ENCODE measurements around the gene DPP6.

- TF ChIP-seq EP300 (IDR thresholded peaks at IDR 0.05; ENCODE audit: low read length), result no peak
- TF ChIP-seq GATAD2A (IDR thresholded peaks at IDR 0.05), result no peak
- TF ChIP-seq JUND (IDR thresholded peaks at IDR 0.05; ENCODE audit: borderline replicate concordance, low read depth, low read length), result no peak
- no peak for TF ChIP-seq JUND (tag; IDR thresholded peaks at IDR 0.05; ENCODE audit: borderline replicate concordance, low read depth, low read length)
- no peak for TF ChIP-seq FOXJ3 (CRISPR knock-in tag; IDR thresholded peaks at IDR 0.05)
- TF ChIP-seq MEF2A (IDR thresholded peaks at IDR 0.05; ENCODE audit: control insufficient read depth, low read depth, low read length), result no peak
- TF ChIP-seq POLR2AphosphoS5 (IDR thresholded peaks at IDR 0.05; ENCODE audit: control insufficient read depth, insufficient read depth, low read depth, low read length), result no peak
- no peak for TF ChIP-seq CTBP1 (IDR thresholded peaks at IDR 0.05; ENCODE audit: borderline replicate concordance)
- no peak for TF ChIP-seq GABPA (tag; conservative IDR thresholded peaks at IDR 0.05; ENCODE audit: low read depth)
- TF ChIP-seq, protein P1, sequence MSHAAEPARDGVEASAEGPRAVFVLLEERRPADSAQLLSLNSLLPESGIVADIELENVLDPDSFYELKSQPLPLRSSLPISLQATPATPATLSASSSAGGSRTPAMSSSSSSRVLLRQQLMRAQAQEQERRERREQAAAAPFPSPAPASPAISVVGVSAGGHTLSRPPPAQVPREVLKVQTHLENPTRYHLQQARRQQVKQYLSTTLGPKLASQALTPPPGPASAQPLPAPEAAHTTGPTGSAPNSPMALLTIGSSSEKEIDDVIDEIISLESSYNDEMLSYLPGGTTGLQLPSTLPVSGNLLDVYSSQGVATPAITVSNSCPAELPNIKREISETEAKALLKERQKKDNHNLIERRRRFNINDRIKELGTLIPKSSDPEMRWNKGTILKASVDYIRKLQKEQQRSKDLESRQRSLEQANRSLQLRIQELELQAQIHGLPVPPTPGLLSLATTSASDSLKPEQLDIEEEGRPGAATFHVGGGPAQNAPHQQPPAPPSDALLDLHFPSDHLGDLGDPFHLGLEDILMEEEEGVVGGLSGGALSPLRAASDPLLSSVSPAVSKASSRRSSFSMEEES (CRISPR knock-in tag; IDR thresholded peaks at IDR 0.05), result no peak
- no peak for TF ChIP-seq RERE (CRISPR knock-in tag; IDR thresholded peaks at IDR 0.05; ENCODE audit: borderline replicate concordance)
Observed at GRCh38 chr7:154827007-154827406, 774.8 kb downstream of the DPP6 start.
